ENCODE data around the gene SH3RF3.

DNA sequence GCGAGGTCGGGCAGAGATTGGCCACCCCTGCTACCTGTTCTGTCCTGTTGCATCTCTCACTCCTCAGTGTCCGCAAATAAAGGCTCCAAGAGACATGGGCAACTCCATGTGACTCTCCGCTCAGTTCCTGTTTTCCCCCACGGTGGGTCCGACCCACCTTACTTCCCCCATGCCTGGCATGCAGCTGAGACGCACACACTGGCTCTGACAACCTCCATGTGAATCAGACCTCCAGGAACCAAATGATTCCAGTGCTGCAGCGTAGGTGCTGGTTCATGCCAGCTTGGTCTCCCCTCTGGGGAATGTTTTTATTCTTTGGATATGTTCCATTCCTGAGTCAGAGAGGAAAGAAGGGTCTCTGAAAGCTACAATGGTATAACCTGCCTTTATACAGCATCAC lies 221.5 kb downstream of the SH3RF3 start:
- TF ChIP-seq ZNF274 (CRISPR knock-in tag; IDR thresholded peaks at IDR 0.05): no peak
- TF ChIP-seq, protein P1, sequence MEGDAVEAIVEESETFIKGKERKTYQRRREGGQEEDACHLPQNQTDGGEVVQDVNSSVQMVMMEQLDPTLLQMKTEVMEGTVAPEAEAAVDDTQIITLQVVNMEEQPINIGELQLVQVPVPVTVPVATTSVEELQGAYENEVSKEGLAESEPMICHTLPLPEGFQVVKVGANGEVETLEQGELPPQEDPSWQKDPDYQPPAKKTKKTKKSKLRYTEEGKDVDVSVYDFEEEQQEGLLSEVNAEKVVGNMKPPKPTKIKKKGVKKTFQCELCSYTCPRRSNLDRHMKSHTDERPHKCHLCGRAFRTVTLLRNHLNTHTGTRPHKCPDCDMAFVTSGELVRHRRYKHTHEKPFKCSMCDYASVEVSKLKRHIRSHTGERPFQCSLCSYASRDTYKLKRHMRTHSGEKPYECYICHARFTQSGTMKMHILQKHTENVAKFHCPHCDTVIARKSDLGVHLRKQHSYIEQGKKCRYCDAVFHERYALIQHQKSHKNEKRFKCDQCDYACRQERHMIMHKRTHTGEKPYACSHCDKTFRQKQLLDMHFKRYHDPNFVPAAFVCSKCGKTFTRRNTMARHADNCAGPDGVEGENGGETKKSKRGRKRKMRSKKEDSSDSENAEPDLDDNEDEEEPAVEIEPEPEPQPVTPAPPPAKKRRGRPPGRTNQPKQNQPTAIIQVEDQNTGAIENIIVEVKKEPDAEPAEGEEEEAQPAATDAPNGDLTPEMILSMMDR (CRISPR knock-in tag; IDR thresholded peaks at IDR 0.05): no peak
- no peak for TF ChIP-seq ZNF709 (CRISPR knock-in tag; IDR thresholded peaks at IDR 0.05)
- no peak for TF ChIP-seq SOX6 (IDR thresholded peaks at IDR 0.05)
- no peak for TF ChIP-seq SOX6 (CRISPR knock-in tag; IDR thresholded peaks at IDR 0.05)
- no peak for TF ChIP-seq ATF7 (IDR thresholded peaks at IDR 0.05)
- no peak for TF ChIP-seq ATF7 (CRISPR knock-in tag; IDR thresholded peaks at IDR 0.05)
- no peak for TF ChIP-seq ZBTB7A (CRISPR knock-in tag; IDR thresholded peaks at IDR 0.05)
- TF ChIP-seq MAZ (IDR thresholded peaks at IDR 0.05; ENCODE audit: borderline replicate concordance, low read depth, low read length): no peak
- TF ChIP-seq MAZ (CRISPR knock-in tag; IDR thresholded peaks at IDR 0.05; ENCODE audit: low read depth): no peak
- TF ChIP-seq, protein P2, sequence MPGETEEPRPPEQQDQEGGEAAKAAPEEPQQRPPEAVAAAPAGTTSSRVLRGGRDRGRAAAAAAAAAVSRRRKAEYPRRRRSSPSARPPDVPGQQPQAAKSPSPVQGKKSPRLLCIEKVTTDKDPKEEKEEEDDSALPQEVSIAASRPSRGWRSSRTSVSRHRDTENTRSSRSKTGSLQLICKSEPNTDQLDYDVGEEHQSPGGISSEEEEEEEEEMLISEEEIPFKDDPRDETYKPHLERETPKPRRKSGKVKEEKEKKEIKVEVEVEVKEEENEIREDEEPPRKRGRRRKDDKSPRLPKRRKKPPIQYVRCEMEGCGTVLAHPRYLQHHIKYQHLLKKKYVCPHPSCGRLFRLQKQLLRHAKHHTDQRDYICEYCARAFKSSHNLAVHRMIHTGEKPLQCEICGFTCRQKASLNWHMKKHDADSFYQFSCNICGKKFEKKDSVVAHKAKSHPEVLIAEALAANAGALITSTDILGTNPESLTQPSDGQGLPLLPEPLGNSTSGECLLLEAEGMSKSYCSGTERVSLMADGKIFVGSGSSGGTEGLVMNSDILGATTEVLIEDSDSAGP (CRISPR knock-in tag; IDR thresholded peaks at IDR 0.05; ENCODE audit: borderline replicate concordance): no peak
- TF ChIP-seq HMGA1 (CRISPR knock-in tag; conservative IDR thresholded peaks at IDR 0.05): no peak
- no peak for TF ChIP-seq RFX5 (IDR thresholded peaks at IDR 0.05; ENCODE audit: low read depth, low read length)
- TF ChIP-seq SMC3 (IDR thresholded peaks at IDR 0.05; ENCODE audit: low read length): no peak
- no peak for TF ChIP-seq ZNF737 (CRISPR knock-in tag; IDR thresholded peaks at IDR 0.05; ENCODE audit: borderline replicate concordance)
- TF ChIP-seq ZNF615 (CRISPR knock-in tag; IDR thresholded peaks at IDR 0.05; ENCODE audit: borderline replicate concordance): no peak
